ENCODE results near the gene KCTD21.

DNA sequence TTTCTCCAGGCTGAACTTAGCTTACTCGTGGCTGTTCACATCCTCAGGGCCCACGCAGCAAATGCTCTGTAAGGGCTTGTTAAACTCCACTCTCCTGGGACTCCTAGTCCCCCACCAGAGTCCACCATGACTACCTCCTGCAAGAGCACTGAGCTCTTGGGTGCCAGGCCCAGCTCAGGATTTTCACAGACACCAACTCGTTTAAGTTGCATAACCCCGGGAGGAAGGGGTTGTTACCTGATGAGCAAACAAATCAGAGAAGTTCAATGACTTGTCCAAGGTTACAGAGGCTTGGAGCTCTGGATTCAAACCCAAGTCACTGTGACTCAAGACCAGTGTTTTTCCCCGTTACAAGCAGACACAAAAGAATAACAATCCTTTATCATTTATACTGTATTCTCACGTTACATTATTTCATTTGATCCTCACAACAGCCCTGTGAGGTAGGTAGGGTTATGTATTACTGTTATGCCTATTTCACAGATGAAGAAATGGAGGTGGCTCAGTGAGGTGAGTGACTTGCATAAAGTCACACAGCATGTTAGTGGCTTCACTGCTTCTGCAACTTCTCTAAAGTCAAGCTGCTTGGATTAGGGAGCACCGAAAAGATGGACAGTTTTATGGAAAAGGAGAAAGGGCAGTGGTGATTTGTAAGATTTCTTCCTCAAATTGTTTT lies 17.4 kb downstream of the KCTD21 start:
- TF ChIP-seq, protein P1, sequence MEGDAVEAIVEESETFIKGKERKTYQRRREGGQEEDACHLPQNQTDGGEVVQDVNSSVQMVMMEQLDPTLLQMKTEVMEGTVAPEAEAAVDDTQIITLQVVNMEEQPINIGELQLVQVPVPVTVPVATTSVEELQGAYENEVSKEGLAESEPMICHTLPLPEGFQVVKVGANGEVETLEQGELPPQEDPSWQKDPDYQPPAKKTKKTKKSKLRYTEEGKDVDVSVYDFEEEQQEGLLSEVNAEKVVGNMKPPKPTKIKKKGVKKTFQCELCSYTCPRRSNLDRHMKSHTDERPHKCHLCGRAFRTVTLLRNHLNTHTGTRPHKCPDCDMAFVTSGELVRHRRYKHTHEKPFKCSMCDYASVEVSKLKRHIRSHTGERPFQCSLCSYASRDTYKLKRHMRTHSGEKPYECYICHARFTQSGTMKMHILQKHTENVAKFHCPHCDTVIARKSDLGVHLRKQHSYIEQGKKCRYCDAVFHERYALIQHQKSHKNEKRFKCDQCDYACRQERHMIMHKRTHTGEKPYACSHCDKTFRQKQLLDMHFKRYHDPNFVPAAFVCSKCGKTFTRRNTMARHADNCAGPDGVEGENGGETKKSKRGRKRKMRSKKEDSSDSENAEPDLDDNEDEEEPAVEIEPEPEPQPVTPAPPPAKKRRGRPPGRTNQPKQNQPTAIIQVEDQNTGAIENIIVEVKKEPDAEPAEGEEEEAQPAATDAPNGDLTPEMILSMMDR (IDR thresholded peaks at IDR 0.05): no peak
- no peak for TF ChIP-seq POLR2AphosphoS5 (IDR thresholded peaks at IDR 0.05; ENCODE audit: low read depth, low read length)

Measured in Panc1 (cell line).